ENCODE data around the gene AATF.

DNA sequence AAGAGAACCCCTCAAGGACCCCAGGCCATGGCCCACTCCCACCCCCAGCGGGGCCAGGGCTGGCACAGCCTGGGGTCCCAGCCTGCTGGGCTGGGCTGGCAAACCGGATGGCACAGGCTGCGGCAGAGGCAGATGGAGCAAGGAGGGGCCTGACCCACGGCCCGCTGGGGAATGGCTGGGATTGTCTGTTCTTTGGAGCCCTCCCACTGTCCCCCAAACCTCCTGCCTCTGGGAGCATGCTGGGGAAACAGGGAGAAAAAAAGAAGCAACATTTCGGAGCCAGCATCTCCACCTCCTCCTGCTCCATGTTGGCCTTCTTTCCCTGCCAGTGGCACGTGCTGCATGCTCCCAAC is 48.6 kb upstream of the AATF start:
- TF ChIP-seq CTCF (IDR thresholded peaks at IDR 0.05) (no peak), POLR2A (IDR thresholded peaks at IDR 0.05) (no peak)
